SU-DHL-6 (cell line): ENCODE results near the gene C17orf107.
"Not testable (repeated sequence)": the region's sequence is repeated elsewhere in the genome, so short reads cannot be mapped to it uniquely, and the experiment has no call there.

Experiments
- H2AFZ ChIP-seq: fragments of 200-600 bp; sonication (generic); 2 replicates; pipeline ENCODE4 v1.6.1; 2014; ENCODE audit warnings: low read depth, mild to moderate bottlenecking, moderate library complexity, mixed read lengths, antibody characterized with exemption, low read length; ENCODE audit not compliant: severe bottlenecking
- H3F3A ChIP-seq: fragments of 200-600 bp; shearing (Covaris generic); 2 replicates; pipeline ENCODE4 v1.6.0; 2016; ENCODE audit warnings: antibody characterized with exemption, mild to moderate bottlenecking; ENCODE audit not compliant: insufficient read depth
- H3K27ac ChIP-seq: fragments of 200-600 bp; sonication (generic); 2 replicates; pipeline ENCODE4 v1.5.1; 2016; ENCODE audit warnings: low read depth, mild to moderate bottlenecking, low read length, moderate library complexity, mixed read lengths
- H3K27me3 ChIP-seq: fragments of 200-600 bp; sonication (generic), shearing (Covaris generic); 2 replicates; pipeline ENCODE4 v1.6.0; 2014; ENCODE audit warnings: mild to moderate bottlenecking, low read length
- H3K36me3 ChIP-seq: fragments of 200-600 bp; sonication (generic); 2 replicates; pipeline ENCODE4 v1.6.1; 2014; ENCODE audit warnings: mild to moderate bottlenecking, low read length, mixed read lengths
- H3K4me2 ChIP-seq: fragments of 300-600, 200-600 bp; shearing (Covaris generic), sonication (generic); 2 replicates; pipeline ENCODE4 v1.6.0; 2014; ENCODE audit warnings: low read length, low read depth, mild to moderate bottlenecking; ENCODE audit not compliant: poor library complexity, severe bottlenecking
- H3K4me3 ChIP-seq: fragments of 200-600 bp; sonication (generic); 2 replicates; pipeline ENCODE4 v1.5.1; 2014; ENCODE audit warnings: antibody characterized with exemption, low read length, mild to moderate bottlenecking, mixed read lengths; ENCODE audit not compliant: insufficient read depth, poor library complexity, severe bottlenecking
- H3K79me2 ChIP-seq: fragments of 200-600 bp; sonication (generic); 2 replicates; pipeline ENCODE4 v1.6.1; 2014; ENCODE audit warnings: mild to moderate bottlenecking, low read length, moderate library complexity; ENCODE audit not compliant: insufficient read depth
- H3K9ac ChIP-seq: fragments of 200-600 bp; sonication (generic); 2 replicates; pipeline ENCODE4 v1.7.0; 2014; ENCODE audit warnings: mild to moderate bottlenecking, low read length
- H3K9me2 ChIP-seq: fragments of 200-600 bp; sonication (generic); replicated peaks from 2 replicates; pipeline ENCODE4 v1.6.1; 2014; ENCODE audit warnings: low read length; ENCODE audit not compliant: insufficient read depth
- H3K9me3 ChIP-seq: fragments of 200-600 bp; sonication (generic); 2 replicates; pipeline ENCODE4 v1.6.1; 2014; ENCODE audit warnings: low read length, mixed read lengths; ENCODE audit not compliant: insufficient read depth
- H4K20me1 ChIP-seq: fragments of 200-600 bp; sonication (generic); 2 replicates; pipeline ENCODE4 v1.6.1; 2014; ENCODE audit warnings: low read depth, mild to moderate bottlenecking, antibody characterized with exemption, low read length, moderate library complexity, mixed read lengths
- CTCF ChIP-seq: fragments of 200-600 bp; sonication (generic); IDR thresholded peaks from one replicate; pipeline ENCODE4 v1.5.1; 2017; ENCODE audit warnings: antibody characterized with exemption, mild to moderate bottlenecking, low read length, moderate library complexity; ENCODE audit not compliant: insufficient read depth, poor library complexity, severe bottlenecking
- EZH2phosphoT487 ChIP-seq: fragments of 200-600 bp; sonication (generic), shearing (Covaris generic); conservative IDR thresholded peaks from 2 replicates; pipeline ENCODE4 v1.6.1; 2018; ENCODE audit warnings: mild to moderate bottlenecking, antibody characterized with exemption, low read length, moderate library complexity, mixed read lengths

C17orf107 gene

DNA sequence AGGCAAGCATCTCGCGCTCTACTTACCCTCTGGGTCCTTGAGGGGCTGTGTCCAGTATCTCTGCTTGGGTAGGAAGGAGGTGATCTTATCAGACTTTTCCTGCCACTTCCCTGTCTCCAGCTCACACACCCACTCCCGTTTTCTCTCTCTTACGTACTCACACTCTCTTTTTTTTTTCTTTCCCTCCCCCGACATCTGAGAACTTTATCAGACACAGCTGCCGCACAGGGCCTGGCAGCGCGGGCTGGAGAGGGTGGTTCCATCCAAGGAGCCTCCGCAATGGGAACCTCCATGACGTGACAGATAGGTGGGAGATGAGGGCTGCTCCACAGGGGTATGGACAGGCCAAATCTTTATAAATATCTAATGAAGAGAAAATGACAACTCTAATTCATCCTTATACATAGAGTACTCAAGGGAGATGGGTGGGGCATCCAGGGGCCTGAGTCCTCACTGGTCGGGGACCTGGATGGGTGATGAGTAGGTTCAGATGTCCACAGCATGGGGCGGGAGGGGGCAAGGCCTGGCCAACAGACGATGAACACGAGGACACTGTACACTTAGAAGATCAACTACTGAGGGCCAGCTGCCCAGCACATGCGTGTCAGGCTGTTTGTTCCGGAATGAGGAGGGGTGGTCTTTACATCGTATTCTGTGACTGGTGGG, 42.9 kb upstream of the C17orf107 start:
- Histone ChIP-seq H2AFZ (no peak overlapping the region), H3K4me2 (no peak overlapping the region), H4K20me1 (no peaks in the 10 kb centered on the region), H3F3A (no peaks in the 10 kb centered on the region), H3K79me2 (no peaks in the 10 kb centered on the region; the same call in 1 of the 2 replicates), H3K9me3 (no peaks in the 10 kb centered on the region), H3K27ac (no peak overlapping the region), H3K4me3 (no peak overlapping the region), H3K9me2 (no peaks in the 10 kb centered on the region), H3K36me3 (no peaks in the 10 kb centered on the region), H3K27me3 (no peaks in the 10 kb centered on the region), H3K9ac (no peak overlapping the region)
- TF ChIP-seq CTCF (no peak), EZH2phosphoT487 (no peak)

- no peak for TF ChIP-seq CTCF
- Histone ChIP-seq H3K79me2 (no peaks in the 10 kb centered on the region; the same call in 1 of the 2 replicates), H3K9ac (no peak overlapping the region), H3K27ac (no peak overlapping the region), H3K27me3 (no peaks in the 10 kb centered on the region), H2AFZ (no peak overlapping the region), H3K9me3 (no peaks in the 10 kb centered on the region), H4K20me1 (no peaks in the 10 kb centered on the region), H3K9me2 (no peaks in the 10 kb centered on the region), H3F3A (no peaks in the 10 kb centered on the region), H3K4me2 (no peak overlapping the region), H3K4me3 (no peak overlapping the region), H3K36me3 (no peaks in the 10 kb centered on the region)
Observed at GRCh38 chr17:4856937-4857314, 42.4 kb upstream of the C17orf107 start.

DNA sequence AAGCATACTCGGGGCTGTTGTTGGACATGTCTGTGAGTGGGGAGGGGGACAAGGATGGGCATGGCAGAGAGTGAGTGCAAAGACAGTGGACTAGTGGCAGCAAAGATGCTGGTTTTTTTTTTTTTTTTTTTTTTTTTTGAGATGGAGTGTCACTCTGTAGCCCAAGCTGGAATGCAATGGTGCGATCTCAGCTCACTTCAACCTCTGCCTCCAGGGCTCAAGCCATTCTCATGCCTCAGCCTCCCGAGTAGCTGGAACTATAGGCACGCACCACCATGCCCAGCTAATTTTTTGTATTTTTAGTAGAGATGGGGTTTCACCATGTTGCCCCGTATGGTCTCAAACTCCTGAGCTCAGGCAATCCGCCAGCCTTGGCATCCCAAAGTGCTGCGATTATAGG, 42.0 kb upstream of the C17orf107 start:
- H3K27me3 ChIP-seq, H3F3A ChIP-seq, H3K36me3 ChIP-seq, H3K27ac ChIP-seq, H3K9me2 ChIP-seq, H2AFZ ChIP-seq, H3K9ac ChIP-seq, H3K4me3 ChIP-seq, H3K4me2 ChIP-seq, H3K9me3 ChIP-seq, H4K20me1 ChIP-seq, H3K79me2 ChIP-seq: not testable (repeated sequence)

DNA sequence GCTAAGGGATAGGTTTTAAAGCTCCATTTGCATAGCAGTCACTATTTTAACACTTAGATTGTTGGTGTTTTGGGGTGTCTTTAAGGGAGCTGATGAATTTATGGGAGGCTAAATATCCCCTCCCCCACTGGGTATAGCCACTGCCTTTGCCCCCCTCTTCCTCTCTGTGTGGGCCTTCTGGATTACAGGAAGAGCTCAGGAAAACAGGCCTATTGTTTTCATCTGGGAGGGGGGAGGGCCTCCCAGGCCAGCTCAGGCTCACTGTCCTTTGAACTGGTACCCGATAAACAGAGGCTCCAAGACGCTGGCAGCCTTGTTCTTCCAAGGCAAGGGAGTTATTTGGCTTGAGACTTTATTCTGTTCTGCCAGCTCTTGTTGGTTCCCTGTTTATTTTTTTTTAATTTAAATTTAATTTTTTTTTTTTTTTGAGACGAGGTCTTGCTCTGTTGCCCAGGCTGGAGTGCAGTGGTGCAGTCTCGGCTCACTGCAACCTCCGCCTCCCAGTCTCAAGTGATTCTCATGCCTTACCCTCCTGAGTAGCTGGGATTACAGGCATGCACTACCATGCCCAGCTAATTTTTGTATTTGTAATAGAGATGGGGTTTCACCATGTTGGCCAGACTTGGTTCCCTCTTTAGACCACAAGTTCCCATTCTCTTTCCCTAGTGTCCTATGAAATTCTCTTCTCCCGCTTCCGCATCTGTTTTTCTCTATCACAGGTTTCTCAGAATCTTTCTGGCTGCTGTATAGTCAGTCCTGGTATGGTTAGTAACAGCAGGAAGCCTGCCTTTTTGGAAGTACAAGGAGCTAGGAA, 41.1 kb upstream of the C17orf107 start:
- Histone ChIP-seq H3K9me3 (no peaks in the 10 kb centered on the region), H3K9me2 (no peaks in the 10 kb centered on the region), H3K27me3 (no peaks in the 10 kb centered on the region), H3K9ac (no peak overlapping the region), H3F3A (no peaks in the 10 kb centered on the region), H3K4me2 (no peak overlapping the region), H3K4me3 (no peak overlapping the region), H3K27ac (no peak overlapping the region), H4K20me1 (no peaks in the 10 kb centered on the region), H3K79me2 (no peaks in the 10 kb centered on the region; the same call in 1 of the 2 replicates), H2AFZ (no peak overlapping the region), H3K36me3 (no peaks in the 10 kb centered on the region)
- TF ChIP-seq EZH2phosphoT487 (no peak), CTCF (no peak)
